ENCODE results near the gene LRRIQ3.

The LRRIQ3 gene

GRCh38 chr1:74107394-74107793, 90.6 kb downstream of the LRRIQ3 start:
- no peak for DNase-seq

- no peak for DNase-seq
Observed at GRCh38 chr1:74091371-74091770, 106.6 kb downstream of the LRRIQ3 start.

- no peak for DNase-seq
Observed at GRCh38 chr1:74083128-74083527, 114.8 kb downstream of the LRRIQ3 start.

GRCh38 chr1:74065081-74065480, 132.9 kb downstream of the LRRIQ3 start:
- no peak for DNase-seq

GRCh38 chr1:74057719-74058118, 140.3 kb downstream of the LRRIQ3 start:
- DNase-seq, result no peak

GRCh38 chr1:74053407-74053806, 144.6 kb downstream of the LRRIQ3 start:
- no peak for DNase-seq

- no peak for DNase-seq
Observed at GRCh38 chr1:74050386-74050785, 147.6 kb downstream of the LRRIQ3 start.

GRCh38 chr1:74038042-74038441, 159.9 kb downstream of the LRRIQ3 start:
- no peak for DNase-seq

- no peak for DNase-seq
Observed at GRCh38 chr1:74012583-74012982, 185.4 kb downstream of the LRRIQ3 start.

- DNase-seq, result no peak
Observed at GRCh38 chr1:74011736-74012135, 186.2 kb downstream of the LRRIQ3 start.

- DNase-seq, result no peak
Observed at GRCh38 chr1:74010206-74010605, 187.8 kb downstream of the LRRIQ3 start.

- no peak for DNase-seq
Observed at GRCh38 chr1:74005533-74005932, 192.4 kb downstream of the LRRIQ3 start.

GRCh38 chr1:74003806-74004205, 194.2 kb downstream of the LRRIQ3 start:
- DNase-seq, result no peak

GRCh38 chr1:73998348-73998959, 199.5 kb downstream of the LRRIQ3 start:
- DNase-seq, result no peak

GRCh38 chr1:73980324-73981040, 217.5 kb downstream of the LRRIQ3 start:
- no peak for DNase-seq

GRCh38 chr1:73979684-73980083, 218.3 kb downstream of the LRRIQ3 start:
- DNase-seq, result no peak

GRCh38 chr1:73978964-73979363, 219.0 kb downstream of the LRRIQ3 start:
- no peak for DNase-seq

Data from 8988T (cell line).